CD4-positive, alpha-beta T cell treated with Interleukin-12 subunit alpha and Interleukin-12 subunit beta, for 1 hour (primary cell): ENCODE data around the gene VSIG10L2.
"Not testable (repeated sequence)": the region's sequence is repeated elsewhere in the genome, so short reads cannot be mapped to it uniquely, and the experiment has no call there.

Experiments used
- DNase-seq: peaks from one replicate; pipeline ENCODE4 v3.0.0-alpha.2; 2020

VSIG10L2 gene

GRCh38 chr11:125945797-125946520 lies at the start of gene VSIG10L2:
Gene VSIG10L2, plus strand, starts transcription at chr11:125946044. Its CDS starts 12 bp downstream, at chr11:125946056.
- DNase-seq: no peak

DNA sequence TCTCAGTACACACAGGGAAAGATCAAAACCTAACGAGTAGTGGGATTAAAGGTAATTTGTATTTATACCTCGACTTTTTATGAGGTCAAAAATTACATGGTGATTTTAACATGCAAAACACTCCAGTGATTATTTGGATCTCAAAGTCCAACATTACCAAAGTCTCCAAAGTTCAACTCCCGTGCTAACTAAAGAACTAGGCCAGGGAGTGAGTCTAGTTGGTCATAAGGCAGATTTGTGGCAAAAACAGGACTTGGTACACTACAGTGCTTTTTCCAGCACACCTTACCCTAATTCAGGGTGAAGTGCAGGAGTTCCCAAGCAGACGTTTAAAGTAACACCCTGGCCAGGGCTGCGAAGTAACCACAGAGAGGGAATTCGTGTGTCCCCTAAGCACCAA lies 44.0 kb upstream of the VSIG10L2 start:
- no peak for DNase-seq

GRCh38 chr11:125902277-125902926 lies 43.4 kb upstream of the VSIG10L2 start:
- no peak for DNase-seq

GRCh38 chr11:125902927-125903710 lies 42.7 kb upstream of the VSIG10L2 start, which contains the start of gene PUS3:
Gene PUS3, minus strand, starts transcription at chr11:125903206. Its CDS starts 6,922 bp downstream, at chr11:125896284.
- DNase-seq: peak; percentile 88

DNA sequence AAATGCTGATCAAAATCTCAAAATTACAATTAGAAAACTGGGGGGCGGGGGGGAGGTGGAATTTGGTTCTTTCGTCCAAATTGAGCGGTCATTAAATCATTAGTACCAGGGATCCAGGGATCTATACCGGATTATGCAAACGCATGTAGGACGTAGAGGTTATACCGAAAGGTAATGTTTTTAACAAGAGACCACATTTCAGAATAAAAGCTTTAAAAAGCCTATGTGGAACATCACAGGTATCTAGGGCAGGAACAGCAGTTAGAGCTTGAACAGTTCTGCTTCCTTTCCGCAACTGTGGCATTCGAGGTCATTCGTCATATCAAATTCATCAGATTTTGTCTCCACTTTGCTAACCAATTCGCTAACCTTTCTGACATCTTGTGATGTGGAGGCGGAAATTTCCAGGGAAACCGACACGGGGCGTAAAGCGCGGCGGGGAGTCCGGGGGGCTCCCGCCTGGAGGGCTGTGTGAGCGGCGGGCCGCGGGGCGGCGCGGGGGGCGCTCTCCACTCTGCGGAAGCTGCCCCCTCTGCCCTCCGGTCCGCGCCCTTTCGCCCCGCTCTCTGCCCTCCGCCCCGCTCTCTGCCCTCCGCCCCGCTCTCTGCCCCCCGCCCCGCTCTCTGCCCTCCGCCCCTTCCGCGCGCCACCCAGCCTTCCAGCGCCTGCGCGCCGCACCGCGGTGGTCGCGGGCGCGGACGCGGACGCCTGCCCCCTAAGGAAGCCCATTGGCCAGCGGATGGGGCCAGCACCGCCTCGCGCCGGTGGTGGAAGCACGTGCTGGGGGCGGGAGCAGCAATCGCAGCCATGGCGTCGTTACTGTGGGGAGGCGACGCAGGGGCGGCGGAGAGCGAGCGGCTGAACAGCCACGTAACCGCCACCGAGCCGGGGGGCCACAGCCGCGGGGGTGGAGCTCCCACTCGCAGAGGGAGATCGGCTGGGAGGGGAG lies 41.9 kb upstream of the VSIG10L2 start, which contains the start of gene DDX25:
DDX25 (plus strand) TSS at position 798 of the 949 bp plus-strand sequence; CDS start at position 808, 10 bp downstream.
- peak; percentile 13 for DNase-seq

- no peak for DNase-seq
Measured at GRCh38 chr11:125904678-125905077, 41.2 kb upstream of the VSIG10L2 start.

DNA sequence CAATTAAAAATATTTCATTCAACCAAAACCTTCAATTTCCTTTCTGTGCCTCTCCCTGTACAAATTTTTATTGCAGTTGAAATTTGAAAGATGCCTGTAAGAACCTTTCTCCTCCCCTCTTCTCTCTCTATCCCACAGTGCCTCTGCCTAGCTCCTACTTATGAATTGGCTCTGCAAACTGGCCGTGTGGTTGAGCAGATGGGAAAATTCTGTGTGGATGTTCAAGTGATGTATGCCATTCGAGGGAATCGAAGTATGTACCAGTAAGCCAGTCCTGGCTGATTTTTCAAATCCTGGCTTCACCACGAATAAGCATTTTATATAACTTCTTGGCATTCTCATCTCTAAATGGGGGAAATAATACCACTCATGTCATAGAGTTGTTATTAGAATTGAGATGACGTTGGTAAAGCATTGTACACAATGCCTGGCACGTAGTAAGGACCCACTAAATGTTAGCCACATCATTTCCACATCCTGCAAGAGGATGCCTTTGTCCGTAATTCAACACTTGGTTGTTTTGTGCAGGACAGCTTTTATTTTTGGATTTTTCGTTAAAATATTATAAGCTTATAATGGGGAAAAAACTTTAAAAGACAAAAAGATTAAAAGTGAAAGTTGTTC lies 35.5 kb upstream of the VSIG10L2 start:
- DNase-seq: no peak

GRCh38 chr11:125914601-125915000 lies 31.2 kb upstream of the VSIG10L2 start:
- not testable (repeated sequence) for DNase-seq

- no peak for DNase-seq
Measured at GRCh38 chr11:125916683-125917347, 29.0 kb upstream of the VSIG10L2 start.

DNA sequence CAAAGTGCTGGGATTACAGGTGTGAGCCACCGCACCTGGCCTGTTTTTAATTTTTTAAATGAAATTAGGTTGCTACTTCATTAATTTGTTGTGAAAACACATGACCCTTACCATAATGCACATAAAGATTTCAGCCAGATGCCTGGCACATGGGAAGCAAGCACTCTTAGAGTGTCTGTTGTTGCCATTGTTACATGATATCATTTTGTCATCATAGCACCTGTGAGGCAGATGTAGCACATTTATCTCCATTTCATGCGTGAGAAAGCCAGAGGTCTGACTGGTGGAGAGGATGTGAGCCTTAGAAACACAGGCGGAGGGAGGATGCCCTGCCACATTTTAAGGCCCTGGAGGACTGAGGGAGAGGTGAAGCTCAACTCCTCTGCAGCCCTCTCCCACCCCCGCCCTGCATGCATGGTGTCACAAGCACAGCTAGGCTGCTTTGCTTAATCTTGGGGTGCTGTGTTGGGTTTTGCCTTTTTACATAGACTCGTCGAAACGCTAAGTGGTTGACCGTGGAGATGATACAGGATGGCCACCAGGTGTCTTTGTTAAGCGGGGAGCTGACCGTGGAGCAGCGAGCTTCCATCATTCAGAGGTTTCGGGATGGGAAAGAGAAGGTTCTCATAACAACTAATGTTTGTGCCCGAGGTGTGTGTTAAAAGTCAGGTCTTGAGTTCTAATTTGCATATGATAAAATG lies 27.6 kb upstream of the VSIG10L2 start:
- no peak for DNase-seq

DNA sequence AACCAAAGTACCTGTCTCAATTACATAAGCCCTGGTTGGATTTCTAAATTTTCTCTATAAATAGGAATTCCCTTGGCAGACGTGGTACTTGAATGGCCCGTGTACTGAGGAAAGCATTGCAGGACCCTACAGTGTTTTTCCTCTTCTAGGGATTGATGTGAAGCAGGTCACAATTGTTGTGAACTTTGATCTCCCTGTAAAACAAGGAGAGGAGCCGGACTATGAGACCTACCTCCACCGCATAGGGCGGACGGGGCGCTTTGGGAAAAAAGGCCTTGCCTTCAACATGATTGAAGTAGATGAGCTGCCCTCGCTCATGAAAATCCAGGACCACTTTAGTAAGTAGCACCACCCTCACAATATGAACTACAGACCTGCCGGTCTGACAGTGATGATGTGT lies 24.8 kb upstream of the VSIG10L2 start:
- no peak for DNase-seq

GRCh38 chr11:125922156-125922555 lies 23.7 kb upstream of the VSIG10L2 start:
- no peak for DNase-seq

GRCh38 chr11:125923012-125923579 lies 22.7 kb upstream of the VSIG10L2 start:
- peak; percentile 58 for DNase-seq

GRCh38 chr11:125923633-125924032 lies 22.2 kb upstream of the VSIG10L2 start:
- DNase-seq: no peak

DNA sequence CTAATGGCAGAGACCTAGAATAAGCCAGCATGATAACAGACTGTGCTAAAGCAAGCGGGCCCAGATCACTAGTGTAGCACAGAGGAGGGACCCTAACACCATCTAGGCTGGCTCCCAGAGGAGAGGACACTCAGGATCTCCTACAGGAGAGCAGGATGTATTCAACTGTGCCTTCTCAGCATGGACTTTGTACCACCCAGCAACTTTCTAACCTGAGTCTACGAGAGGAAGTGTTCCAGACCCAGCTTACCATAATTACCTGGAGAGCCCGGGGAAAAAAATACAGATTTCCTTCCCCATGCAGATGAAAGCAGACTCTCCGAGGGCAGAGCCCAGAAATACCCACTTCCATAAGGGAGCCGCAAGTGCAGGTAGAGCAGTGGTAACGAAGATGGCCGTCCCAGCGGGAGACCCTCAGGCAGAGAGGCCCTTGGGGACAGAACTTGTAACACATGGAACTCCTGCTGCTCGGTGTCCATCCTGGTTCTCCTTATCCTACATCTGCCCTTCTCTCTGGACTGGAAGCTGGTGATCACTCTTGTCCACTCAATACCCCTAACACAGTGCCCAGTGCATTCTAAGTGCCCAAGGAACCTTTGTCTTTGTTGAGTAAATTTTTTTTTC lies 21.3 kb upstream of the VSIG10L2 start:
- no peak for DNase-seq

DNA sequence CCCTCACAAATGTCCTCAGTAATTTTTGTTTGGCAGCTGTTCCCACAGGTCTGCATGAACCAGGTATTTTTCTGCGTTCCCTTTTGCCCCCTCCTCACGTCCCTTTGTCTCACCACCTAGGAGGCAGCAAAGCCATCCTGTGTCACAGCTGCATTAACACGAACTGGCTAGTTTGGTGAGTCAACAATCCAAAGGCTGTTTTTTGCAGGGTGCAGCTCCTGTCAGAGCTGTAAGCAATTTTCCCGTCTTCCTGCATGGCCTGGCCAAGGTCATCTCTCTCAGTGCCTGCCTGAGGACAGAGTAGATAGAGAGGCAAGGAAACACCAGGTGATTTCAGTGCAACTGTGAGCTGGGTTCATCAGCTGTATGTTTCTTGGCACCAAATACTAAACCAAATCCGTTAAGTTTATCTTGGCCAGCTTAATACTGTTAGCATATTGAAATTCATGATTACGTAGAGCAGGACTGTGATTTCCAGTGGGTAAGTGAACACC lies 20.6 kb upstream of the VSIG10L2 start:
- DNase-seq: no peak

- DNase-seq: no peak
Measured at GRCh38 chr11:125925804-125926203, 20.0 kb upstream of the VSIG10L2 start.

DNA sequence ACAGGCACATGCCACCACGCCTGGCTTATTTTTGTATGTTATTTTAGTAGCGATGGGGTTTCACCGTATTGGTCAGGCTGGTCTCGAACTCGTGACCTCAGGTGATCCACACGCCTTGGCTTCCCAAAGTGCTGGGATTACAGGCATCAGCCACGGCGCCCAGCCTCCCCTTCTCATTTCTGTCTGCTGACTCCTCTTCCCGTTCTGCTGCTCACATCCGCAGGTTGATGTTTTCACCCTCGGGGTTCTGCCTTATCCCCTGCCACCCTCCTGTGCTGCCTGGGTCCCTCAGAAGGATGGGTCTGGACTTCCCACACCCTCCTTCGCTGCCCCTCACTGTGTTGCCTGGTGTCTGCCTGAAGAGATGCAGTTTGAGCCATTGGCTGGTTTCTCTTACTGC lies 19.2 kb upstream of the VSIG10L2 start:
- no peak for DNase-seq

- DNase-seq: no peak
Measured at GRCh38 chr11:125929445-125930075, 16.3 kb upstream of the VSIG10L2 start.
